ENCODE results near the gene CTXND1.

The CTXND1 gene

GRCh38 chr15:80208758-80209734 lies 43.0 kb downstream of the CTXND1 start:
- no peak for DNase-seq

DNA sequence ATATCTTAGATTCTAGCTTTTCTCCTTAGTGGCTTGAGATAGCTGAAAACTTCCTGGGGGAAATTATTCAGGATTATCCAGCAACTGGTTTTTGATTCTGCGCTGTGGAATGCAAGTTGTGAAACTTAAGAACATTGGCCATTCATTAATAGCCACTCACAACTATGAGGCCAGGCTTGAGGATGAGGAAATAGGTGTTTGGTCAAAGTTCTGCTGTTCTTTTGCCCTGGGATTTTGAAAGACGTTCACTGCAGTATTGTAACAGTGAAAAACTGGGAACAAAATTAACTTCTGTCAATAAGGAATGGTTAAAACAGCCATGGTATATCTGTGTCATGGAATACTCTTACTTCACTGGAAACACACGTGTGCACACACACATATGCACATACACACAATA lies 44.1 kb downstream of the CTXND1 start:
- DNase-seq = no peak

DNA sequence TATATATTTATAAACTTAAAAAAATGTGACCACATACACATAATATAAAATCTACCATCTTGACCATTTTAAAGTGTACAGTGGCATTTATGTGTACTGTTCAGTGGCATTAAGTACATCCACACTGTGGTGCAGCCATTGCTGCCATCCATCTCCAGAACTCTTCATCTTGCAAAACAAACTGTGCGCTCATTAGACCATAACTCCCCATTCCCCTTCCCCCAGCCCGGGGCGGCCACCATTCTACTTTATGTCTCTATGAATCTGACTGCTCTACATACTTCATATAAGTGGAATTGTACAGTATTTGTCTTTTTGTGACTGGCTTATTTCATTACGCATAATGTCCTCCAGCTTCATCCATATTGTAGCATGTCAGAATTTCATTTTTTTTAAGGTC lies 47.8 kb downstream of the CTXND1 start:
- no peak for DNase-seq

GRCh38 chr15:80203361-80203885 lies 48.6 kb downstream of the CTXND1 start:
- no peak for DNase-seq

DNA sequence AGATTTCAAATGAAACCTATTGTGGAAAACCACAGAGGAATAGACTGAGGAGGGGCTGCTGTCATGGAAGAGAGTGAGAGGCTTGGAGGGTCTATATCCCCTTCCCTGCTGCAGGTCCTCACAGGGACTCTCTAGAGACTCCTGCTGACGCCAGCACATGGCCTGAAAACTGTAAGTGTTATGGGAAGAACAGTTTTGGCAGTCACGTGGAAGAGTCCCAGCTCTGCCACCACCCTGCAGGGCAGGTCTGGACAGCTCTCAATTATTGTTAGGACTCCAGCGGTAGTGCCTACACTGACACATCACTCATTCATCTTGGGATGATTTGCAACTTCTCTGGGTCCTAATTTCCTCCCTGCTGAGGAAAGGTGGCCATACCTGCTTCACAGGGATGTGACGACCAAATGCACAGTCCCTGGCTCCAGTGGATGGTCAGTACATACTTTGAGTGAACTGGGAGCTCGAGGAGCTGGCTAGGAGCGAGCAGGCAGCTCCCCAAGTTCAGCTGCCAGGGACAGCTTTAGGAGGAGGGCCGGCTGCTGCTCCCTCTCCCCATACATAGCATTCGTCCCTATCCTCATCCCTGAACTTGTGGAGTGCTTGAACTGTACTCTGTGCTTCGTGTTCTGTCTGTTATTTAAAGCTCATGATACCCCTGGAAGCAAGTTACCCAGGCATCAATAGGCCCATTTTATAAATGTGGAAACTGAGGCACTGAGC lies 49.2 kb downstream of the CTXND1 start:
- no peak for DNase-seq

GRCh38 chr15:80202016-80202315 lies 50.0 kb downstream of the CTXND1 start:
- DNase-seq = no peak

- no peak for DNase-seq
These were observed 50.6 kb downstream of the CTXND1 start for GRCh38 chr15:80201256-80202015.

GRCh38 chr15:80199869-80200268 lies 52.1 kb downstream of the CTXND1 start:
- DNase-seq = no peak

DNA sequence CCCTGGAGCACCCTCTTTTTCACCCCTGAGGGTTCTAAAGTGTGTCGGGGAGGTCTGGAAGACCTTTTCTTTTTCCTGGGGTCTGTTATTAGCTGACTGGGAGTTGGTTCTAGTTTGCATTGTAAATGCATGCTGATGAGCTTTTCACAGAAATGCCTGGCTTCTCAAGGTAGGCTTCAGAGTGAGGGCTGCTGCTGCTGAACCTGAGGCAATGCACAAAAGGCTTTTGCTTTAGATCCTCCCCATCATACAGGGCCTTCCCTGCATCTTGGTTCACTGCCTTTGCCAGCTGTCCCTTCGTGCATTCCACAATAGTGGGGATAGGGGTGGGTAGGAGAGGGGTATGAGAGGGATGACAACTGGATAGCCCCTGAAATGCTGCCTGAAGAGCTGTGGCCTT lies 52.6 kb downstream of the CTXND1 start:
- DNase-seq = no peak

GRCh38 chr15:80194914-80195313 lies 57.1 kb downstream of the CTXND1 start:
- no peak for DNase-seq

DNA sequence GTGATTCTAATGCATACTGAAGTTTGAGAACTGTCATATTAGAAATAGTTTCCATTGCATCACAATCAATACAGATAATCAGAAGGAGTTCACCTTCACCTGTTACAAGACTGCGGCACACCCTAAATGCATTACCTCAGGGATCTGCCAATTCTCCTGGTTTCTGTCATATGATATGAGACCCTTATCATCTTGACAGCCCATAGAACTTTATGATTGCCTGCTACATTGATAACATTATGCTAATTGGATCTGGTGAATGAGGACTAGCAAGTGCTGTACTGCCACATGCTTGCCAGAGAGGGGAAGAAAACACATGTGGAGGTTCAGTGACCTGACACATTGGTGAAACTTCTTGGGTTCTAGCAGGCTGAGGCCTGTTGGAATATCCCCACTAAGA lies 57.8 kb downstream of the CTXND1 start:
- no peak for DNase-seq

DNA sequence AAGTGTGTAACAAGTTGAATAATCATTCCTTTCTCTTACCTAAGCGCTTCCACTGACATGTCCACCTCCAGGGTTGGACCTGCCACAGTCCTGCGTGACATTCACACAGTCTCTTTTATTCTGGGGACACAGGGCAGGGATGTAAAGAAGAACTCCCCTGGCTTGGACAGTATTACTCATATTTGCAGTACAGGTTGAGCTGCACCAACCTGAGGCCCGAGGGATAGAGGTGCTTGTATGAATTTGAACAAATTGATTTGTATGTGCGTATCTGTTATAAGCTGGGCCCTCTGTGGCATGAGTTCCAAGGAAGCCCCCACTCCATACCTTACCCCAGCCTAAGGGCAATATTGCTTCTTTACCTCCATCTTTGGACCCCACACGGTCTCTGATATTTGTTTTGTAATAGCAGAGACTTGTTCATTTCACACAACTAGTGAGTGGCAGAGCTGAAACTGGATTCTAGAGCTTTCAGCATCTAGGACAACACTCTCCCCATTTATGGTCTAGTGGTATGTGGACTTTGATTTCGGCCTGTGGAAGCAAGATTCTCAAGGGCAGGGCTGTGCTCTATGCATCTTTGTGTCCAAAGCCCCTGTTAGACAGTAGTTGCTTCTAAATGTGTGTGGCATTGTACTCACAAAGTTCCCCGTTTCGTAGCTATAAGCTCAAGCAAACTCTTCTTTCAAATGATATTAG lies 60.0 kb downstream of the CTXND1 start:
- DNase-seq = no peak

- no peak for DNase-seq
These were observed 60.8 kb downstream of the CTXND1 start for GRCh38 chr15:80191198-80191597.

DNA sequence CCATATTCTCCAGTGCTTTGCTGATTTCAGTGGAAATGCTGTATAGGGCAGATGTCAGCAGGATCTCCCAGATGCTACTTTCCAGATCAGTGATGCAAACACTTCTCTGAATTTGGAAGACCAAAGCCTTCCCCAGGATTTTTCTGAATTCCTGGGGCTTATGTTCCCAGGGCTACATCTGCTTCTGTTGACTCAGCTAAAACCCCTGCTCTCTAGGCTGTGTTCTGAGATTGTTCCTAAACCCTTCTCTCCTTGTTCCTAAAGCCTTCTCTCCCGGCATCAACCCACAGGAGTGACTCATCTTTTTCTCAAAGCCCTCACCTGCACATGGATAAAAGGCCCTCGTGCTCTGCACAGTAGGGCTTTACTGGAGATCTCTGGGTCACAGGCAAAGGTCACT lies 63.8 kb downstream of the CTXND1 start:
- DNase-seq = no peak

DNA sequence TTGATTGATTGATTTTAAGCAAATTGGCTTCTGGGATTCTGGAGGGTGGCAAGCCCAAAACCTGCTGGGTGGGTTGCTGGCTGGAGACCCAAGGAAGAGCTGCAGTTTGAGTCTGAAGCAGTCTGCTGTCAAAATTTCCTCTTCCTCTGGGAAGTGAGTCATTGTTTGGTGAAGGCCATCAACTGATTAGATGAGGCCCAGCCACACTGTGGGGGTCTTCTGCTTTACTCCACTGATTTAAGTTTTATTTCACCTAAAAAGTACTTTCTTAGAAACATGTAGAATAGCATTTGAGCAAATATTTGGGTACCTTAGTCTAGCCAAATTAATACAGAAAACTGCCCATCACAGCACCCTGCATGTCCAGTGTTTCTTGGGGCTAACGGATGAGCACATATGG lies 65.4 kb downstream of the CTXND1 start:
- no peak for DNase-seq

- no peak for DNase-seq
These were observed 65.9 kb downstream of the CTXND1 start for GRCh38 chr15:80186066-80186465.

DNA sequence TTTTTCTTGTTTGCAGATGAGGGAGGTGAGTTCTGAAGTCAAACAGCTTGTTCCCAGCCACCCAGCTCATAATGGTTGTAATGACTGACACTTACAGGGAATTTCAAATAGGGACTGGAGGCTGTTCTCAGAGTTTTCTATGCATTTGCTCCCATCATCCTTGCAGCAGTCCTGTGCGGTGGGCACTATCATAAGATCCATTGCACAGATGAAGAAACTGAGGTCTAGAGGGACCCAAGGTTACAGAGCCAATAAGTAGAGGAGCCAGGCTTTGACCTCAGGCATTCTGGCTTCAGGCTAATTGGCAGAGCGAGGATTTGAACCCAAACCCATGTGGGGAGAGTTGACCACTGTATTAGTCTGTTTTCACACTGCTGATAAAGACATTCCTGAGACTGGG lies 66.9 kb downstream of the CTXND1 start:
- no peak for DNase-seq

GRCh38 chr15:80184554-80184953 lies 67.5 kb downstream of the CTXND1 start:
- no peak for DNase-seq

DNA sequence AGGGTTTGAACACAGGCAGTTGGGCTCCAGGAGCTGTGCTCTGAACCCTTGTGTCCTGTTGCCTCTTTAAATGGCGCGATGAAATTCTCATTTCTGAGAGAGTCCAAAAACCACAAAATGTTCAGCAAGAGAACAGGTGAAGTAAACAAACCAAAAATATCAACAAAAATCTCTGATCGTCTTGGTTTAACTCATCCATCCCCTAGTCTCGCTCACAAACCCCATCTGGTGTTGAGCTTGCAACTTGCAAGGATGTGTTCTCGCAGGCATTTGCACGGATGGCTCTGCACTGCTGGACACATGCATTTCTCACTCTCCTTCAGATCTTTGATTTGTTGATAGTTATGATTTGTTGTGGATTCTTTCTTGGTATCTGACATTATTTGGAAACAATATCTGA lies 68.1 kb downstream of the CTXND1 start:
- DNase-seq = no peak

DNA sequence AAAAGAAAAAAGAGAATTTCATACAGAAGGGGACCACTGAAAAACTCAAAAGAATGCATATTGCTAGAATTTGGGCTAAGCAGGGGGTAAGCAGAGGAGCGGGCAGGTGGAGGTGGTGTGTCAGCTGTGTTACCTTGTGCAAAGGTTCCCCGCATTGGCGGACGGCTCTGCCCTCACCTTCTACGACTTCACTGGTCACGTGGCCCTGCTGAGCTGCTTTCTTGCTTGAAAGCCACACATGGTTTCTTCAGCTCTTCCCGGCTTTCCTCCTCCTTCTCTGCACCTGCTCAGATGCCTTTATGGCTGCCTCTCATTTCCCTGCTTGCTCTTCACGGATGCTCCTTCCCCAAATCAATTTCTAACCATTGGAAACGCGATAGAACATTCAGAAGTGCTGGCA lies 68.7 kb downstream of the CTXND1 start:
- no peak for DNase-seq

- no peak for DNase-seq
These were observed 69.3 kb downstream of the CTXND1 start for GRCh38 chr15:80182611-80183261.

DNA sequence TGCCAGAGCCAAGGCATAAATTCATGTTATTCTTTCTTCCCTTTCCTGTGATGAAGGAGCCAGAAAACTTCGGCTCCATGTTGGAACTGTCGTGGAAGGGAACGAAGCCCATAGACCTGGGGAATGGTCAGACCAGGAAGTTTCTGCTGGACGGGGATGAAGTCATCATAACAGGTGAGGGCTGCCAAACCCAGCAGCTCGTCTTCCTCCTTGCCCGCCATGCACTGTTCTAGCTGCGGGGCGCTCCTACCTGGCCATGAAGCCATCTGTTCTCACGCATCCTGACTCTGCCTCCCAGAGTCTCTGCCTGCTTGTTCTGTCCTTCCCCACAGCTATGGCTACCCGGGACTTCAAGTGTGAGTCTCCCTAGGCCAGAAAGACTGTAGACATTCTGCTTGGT lies 71.0 kb downstream of the CTXND1 start:
- no peak for DNase-seq
